Osteoblast (primary cell): ENCODE measurements around the gene ZNF554. TPM values are rescaled to one million over a fixed set of nuclear protein-coding genes. Genes with fewer than 3 reads are reported as not detected.
A peak's percentile ranks its signal among the peaks of the same experiment; 100 is the strongest.

Experiments
- DNase-seq: peaks from one replicate; pipeline ENCODE4 v3.0.0; 2011; ENCODE audit warnings: low spot score, mixed read lengths; ENCODE audit not compliant: insufficient read length; ENCODE audit errors: missing footprints
- H2AFZ ChIP-seq: 2 replicates; pipeline ENCODE4 v1.6.0; 2011; ENCODE audit warnings: mild to moderate bottlenecking, low read length
- H3K27ac ChIP-seq: 2 replicates; pipeline ENCODE4 v1.5.1; 2011; ENCODE audit warnings: mild to moderate bottlenecking, low read depth, low read length, moderate library complexity
- H3K27me3 ChIP-seq: 2 replicates; pipeline ENCODE4 v1.6.0; 2012; ENCODE audit warnings: mild to moderate bottlenecking, control low read depth, inconsistent platforms, low read length, moderate library complexity; ENCODE audit not compliant: insufficient read depth
- H3K36me3 ChIP-seq: 2 replicates; pipeline ENCODE4 v1.5.1; 2011; ENCODE audit warnings: mild to moderate bottlenecking, low read length, control low read depth, moderate library complexity; ENCODE audit not compliant: insufficient read depth
- H3K4me1 ChIP-seq: 2 replicates; pipeline ENCODE4 v1.5.1; 2011; ENCODE audit warnings: mild to moderate bottlenecking, low read length, control low read depth, moderate library complexity; ENCODE audit not compliant: insufficient read depth
- H3K4me2 ChIP-seq: 2 replicates; pipeline ENCODE4 v1.6.0; 2011; ENCODE audit warnings: mild to moderate bottlenecking, low read length; ENCODE audit not compliant: insufficient read depth
- H3K4me3 ChIP-seq: fragments of 200-600 bp; sonication (generic); 3 replicates; pipeline ENCODE4 v1.5.1; 2012; ENCODE audit warnings: mild to moderate bottlenecking, low read length, inconsistent platforms; ENCODE audit not compliant: insufficient read depth
- H3K79me2 ChIP-seq: 2 replicates; pipeline ENCODE4 v1.6.0; 2012; ENCODE audit warnings: mild to moderate bottlenecking, low read length, control low read depth, inconsistent platforms; ENCODE audit not compliant: insufficient read depth
- H3K9me3 ChIP-seq: 2 replicates; pipeline ENCODE4 v1.5.1; 2011; ENCODE audit warnings: low read depth, low read length, control low read depth
- H4K20me1 ChIP-seq: 2 replicates; pipeline ENCODE4 v1.6.0; 2012; ENCODE audit warnings: mild to moderate bottlenecking, low read length, control low read depth; ENCODE audit not compliant: insufficient read depth
- CTCF ChIP-seq: IDR thresholded peaks from 2 replicates; pipeline ENCODE4 v1.5.1; 2011; ENCODE audit warnings: mild to moderate bottlenecking, low read depth, low read length, moderate library complexity; ENCODE audit errors: extremely low read depth
- total RNA-seq: library from RNA; depleted of rRNA; stranded (reverse); fragments of >200 nt; gene quantifications from 2 replicates; pipeline ENCODE4 v1.2.3, GENCODE V29; 2012

The ZNF554 gene
- total RNA-seq, 1 donor = 5.8 TPM

GRCh38 chr19:2834294-2834871 is 14.7 kb downstream of the ZNF554 start:
- DNase-seq = no peak
- H4K20me1 ChIP-seq = no peaks in the 10 kb centered on the region
- peaks cover 25% of the 10 kb centered on the region for H3K9me3 ChIP-seq
- no peaks in the 10 kb centered on the region for H3K4me1 ChIP-seq
- H3K36me3 ChIP-seq = peaks cover 9% of the 10 kb centered on the region
- no peak overlapping the region for H2AFZ ChIP-seq
- H3K4me3 ChIP-seq = no peak overlapping the region
- no peaks in the 10 kb centered on the region for H3K79me2 ChIP-seq
- H3K27me3 ChIP-seq = no peaks in the 10 kb centered on the region
- TF ChIP-seq CTCF = no peak
- no peak overlapping the region for H3K27ac ChIP-seq
- H3K4me2 ChIP-seq = no peak overlapping the region

GRCh38 chr19:2837430-2837829 is 17.8 kb downstream of the ZNF554 start:
- H2AFZ ChIP-seq = no peak overlapping the region
- no peak overlapping the region for H3K27ac ChIP-seq
- H3K4me3 ChIP-seq = no peak overlapping the region
- no peaks in the 10 kb centered on the region for H3K27me3 ChIP-seq
- no peak overlapping the region for H3K4me2 ChIP-seq
- peaks cover 22% of the 10 kb centered on the region for H3K9me3 ChIP-seq
- peaks cover 9% of the 10 kb centered on the region for H3K36me3 ChIP-seq
- no peak for DNase-seq
- no peaks in the 10 kb centered on the region for H4K20me1 ChIP-seq
- H3K4me1 ChIP-seq = peaks cover 5% of the 10 kb centered on the region
- TF ChIP-seq CTCF = no peak
- H3K79me2 ChIP-seq = peaks cover 8% of the 10 kb centered on the region

GRCh38 chr19:2840794-2841791 is 21.4 kb downstream of the ZNF554 start, which contains the start of gene ZNF555:
Gene ZNF555 (plus strand): TSS chr19:2841475. CDS start chr19:2841573, 98 bp downstream.
- Histone ChIP-seq H3K4me1 (peaks cover 7% of the 10 kb centered on the region), H3K36me3 (peaks cover 4% of the 10 kb centered on the region), H2AFZ (peak within 1 kb of the TSS; percentile 92), H3K27me3 (no peaks in the 10 kb centered on the region), H3K4me3 (peak within 1 kb of the TSS; percentile 92), H3K27ac (peak within 1 kb of the TSS; percentile 60), H3K9me3 (no peaks in the 10 kb centered on the region), H4K20me1 (peaks cover 4% of the 10 kb centered on the region), H3K4me2 (peak within 1 kb of the TSS; percentile 91), H3K79me2 (peaks cover 36% of the 10 kb centered on the region)
- TF ChIP-seq CTCF = peak; percentile 22
- DNase-seq = peak; percentile 100
